Measurements from ENCODE around the gene ANKRD13A.

The ANKRD13A gene

DNA sequence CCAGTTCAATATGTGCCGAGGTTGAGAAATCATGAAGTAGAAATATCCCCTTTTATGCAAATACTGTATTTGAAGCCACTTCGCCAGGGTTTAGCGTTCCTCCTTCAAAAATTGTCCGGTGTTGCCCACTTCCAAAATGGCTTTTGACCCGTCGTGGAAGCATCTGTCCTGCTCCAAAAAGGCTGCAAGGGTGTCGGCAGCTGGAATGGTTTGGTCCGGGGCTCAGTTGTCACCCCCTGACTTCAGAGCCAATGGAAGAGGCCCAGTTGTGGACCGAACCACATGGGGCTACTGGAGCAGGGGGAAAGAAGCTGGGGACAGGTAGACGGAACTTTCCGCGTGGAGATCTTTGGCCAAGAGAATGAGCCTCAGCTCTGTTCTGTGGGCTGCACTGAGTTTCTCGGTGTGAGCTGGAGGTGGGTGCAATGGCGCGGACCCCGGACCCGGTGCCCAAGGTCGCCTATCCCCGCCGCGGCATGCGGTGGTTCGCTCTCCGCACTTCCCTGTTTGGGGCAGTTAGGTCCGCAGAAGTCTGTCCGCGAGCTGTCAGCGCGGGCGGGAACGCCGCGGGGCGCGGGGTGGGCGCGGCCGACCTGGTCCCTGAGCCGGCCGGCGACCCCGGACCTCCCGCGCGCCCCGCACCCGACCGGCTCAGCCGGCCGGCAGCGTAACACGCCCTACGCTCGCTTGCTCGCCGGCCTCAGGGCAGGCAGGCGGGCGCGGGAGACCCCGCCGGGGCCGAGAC, at the start of gene ANKRD13A:
Gene ANKRD13A, plus strand, starts transcription at position 527 of the 745 bp plus-strand sequence. CDS start 259 bp downstream, outside the sequence.
- DNase-seq, result peak; percentile 73

DNA sequence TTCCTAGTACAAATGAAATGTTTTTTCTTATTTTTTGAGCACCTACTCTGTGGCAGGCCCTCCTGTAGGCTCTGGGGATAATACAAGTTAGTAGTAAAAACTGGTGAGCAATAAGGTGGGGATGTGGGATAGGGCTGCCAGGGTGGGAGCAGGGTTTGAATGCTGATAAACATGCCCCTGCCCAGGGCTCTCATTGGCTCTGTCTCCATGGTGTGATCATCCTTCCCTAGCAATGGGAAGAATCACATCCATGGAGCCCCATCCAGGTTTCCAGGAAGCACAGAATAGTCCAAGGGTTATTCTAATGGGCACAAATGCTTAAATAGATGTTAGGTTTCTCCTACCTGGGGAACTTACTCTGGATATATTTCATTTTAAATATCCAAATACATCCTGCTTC, 48.6 kb upstream of the ANKRD13A start:
- DNase-seq, result no peak

DNA sequence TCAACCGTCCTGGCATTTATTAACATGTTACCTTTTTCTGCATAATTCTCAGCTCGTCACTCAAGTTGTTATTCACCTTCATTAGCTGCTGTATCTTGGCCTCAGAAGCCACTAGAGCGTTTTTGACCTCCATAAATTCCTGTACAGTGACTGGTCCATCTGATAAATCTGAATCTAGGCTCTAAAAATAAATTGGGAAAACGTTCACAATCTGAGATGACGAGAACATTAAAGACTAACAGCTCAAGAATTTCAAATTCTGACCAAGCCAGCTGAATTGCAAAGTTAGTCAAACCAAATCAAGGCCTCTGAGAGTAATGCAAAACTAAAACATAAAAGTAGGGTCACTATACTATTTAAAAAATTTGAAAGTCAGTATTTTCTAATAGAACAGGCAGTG, 48.1 kb upstream of the ANKRD13A start:
- DNase-seq, result no peak

DNA sequence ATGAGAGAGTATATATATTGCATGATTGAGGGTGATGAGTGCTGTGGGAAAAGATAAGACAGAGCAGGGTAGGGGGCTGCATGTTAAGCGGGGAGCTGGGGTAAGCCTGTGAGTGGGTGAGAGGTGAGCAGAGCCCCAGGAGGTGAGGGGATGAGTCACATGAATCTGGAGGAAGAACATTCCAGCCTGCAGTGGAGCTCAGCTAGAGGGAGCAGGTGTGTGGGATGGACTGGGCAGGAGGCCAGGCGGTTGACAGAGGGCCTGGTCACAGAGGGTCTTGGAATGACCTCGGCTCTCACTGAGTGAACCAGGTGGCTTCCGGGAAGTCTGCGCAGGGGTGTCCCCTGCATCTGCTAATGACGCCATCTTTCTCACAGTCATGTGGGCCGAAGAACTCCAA, 47.5 kb upstream of the ANKRD13A start:
- DNase-seq, result no peak

DNA sequence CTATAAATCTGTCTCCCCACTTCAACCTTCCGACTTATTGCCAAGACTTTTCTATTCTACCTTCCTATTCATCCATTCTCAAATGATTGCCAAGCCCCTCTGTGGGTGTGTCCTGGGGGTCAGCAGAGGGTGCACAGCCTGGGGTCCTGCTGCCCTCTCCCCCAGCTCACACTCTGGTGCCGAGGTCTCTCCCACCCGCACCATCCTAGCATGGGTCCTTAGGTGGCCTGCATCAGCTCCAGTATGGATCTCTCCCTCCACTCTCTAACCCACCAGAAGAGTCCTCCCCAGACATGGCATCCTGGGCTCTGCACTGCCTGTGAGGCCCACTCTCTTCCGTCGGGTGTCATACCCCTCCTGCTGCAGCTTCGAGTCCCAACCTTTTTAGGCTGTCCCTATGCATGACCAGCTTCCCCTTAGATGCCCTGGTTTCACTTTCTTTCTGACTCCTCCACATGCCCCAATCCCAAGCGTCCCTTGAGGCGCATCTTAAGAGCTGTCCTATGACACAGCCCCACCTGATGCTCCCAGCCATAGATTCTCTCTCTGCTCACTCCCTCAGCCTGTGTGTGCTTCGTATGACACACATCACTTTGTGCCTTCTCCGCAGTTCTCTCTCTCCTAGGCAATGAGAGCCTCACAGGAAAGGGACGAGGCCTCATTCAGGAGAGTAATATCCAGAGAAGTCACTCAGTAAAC, 46.9 kb upstream of the ANKRD13A start:
- DNase-seq, result no peak

DNA sequence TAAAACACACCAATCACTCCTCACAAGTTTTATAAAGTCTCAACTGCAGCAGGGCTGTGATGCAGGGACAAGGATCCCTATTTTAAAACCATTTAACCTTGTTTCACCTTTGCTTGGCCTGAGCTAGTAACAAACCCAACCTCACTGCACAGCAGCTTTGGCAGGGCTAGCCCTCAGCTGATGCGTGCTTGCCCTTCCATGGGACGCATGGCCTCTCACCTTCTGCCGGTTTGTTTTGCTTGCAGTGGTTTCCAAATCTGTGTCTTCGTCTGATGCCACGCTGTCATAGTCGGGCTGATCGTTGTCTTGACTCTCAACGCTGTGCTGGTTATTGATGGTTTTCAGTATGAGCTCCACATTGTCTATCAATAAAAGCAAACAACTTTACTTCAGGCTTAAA, 46.4 kb upstream of the ANKRD13A start:
- DNase-seq, result no peak

DNA sequence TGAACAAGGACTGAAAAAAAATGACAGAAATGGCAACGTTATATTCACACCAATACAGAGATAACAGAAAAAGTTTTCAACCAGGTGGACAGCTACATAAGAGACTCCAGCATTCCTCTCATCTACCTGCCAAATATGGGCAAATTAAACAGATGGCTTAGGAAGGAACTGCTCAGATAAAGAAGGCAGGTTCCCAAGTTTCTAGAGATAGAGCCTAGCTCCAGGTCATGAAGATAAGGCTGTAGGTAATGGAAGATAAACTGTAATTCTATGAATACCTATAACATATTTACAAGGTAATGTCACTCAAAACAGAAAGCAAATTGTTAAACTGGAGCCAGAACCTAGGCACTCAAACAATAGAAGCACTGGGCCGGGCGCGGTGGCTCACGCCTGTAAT, 45.6 kb upstream of the ANKRD13A start:
- DNase-seq, result no peak

DNA sequence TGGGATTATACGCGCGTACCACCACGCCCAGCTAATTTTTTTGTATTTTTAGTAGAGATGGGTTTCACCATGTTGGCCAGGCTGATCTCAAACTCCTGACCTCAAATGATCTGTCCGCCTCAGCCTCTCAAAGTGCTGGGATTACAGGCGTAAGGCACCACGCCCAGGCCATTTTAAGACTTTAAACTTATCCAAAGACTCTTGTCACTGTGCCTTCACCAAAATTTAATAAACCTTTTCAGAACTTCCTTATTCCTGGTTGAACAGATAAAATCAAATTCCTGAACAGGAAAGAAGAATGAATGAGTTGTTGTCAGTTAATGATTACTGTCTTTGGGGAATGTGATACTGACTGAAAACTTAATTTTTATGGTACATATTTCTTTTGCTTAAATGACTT, 40.9 kb upstream of the ANKRD13A start:
- no peak for DNase-seq

DNA sequence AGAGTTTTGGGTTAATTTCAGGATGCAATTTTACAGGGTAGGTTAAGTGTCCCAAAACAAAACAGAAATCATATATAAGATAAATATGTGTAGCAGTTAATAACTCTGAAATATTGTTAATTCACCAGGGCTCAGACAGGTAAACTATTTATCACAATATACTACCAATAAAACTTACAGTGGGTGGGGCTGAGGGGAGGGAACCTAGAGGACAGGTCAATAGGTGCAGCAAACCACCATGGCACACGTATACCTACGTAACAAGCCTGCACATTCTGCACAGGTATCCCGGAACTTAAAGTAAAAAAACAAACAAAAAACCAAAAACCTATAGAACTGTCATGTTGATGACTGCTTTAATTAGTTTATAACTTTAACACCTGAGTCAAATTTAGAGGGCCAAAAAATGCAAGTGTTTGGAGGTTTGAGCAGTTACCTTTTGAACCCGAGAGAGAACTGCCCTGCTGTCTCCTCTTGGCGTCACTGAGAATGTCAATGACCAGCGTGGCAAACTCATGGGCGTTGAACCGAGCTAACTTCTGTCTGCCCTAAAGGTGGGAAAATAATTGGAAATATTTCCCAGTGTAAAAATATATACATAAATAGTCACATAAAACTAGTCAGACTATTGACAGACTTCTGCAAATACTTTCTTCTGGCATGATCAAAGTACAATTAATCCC, 39.7 kb upstream of the ANKRD13A start:
- DNase-seq, result no peak

DNA sequence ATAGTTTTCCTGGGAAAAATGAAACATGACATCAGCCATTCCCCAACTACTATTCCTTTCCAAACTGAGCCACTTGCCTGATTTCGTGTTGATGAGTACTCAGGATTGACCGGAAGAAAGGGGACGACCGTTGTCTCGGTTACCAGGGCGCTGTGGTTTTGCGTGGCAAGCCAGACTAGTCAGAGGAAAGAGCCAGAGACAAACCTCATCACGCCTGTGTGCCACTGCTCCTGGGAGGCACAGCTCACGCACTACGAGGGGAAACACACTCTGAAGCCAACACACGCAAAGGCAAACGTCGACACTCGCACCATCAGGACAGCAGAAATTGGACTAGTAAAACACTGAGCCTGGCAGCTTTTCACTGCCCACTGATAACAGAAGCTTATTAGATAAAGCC, 38.0 kb upstream of the ANKRD13A start:
- DNase-seq, result no peak

DNA sequence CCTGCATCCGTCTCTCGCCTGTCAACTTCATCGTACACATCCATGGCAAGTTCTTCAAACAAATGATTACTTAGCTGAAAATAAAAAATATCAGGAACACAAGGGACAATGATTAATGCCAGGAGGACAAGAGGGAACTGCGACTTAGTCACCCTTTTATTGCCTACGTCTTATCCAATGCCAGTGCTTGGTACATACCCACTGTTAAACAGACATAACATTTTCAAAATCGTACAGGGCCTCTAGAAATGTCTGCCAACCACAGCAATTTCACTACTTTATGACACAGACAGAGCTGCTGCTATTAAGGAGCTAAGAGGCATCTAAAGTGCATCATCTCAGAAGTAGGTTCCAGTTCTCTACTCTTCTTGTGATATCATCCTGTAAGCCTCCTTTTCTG, 37.6 kb upstream of the ANKRD13A start:
- no peak for DNase-seq

DNA sequence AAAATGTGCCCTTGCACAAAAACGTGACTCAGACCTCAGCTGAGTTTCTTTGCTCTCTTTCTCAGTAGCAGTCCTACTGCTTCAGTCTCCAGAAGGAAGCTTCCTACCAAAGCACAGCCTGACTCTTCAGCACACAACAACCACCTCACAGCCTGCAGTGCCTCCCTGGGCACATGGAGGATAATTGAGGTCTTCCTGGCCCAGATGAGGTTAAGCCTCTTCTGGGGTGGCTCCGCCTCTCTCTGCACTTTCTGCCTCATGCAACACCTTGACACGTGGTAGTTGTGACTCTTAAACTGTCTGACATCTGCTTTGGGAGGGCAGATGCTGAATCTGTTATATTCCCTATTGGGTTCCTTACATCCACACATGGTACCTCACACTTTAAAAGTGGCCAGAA, 36.8 kb upstream of the ANKRD13A start:
- DNase-seq, result no peak

DNA sequence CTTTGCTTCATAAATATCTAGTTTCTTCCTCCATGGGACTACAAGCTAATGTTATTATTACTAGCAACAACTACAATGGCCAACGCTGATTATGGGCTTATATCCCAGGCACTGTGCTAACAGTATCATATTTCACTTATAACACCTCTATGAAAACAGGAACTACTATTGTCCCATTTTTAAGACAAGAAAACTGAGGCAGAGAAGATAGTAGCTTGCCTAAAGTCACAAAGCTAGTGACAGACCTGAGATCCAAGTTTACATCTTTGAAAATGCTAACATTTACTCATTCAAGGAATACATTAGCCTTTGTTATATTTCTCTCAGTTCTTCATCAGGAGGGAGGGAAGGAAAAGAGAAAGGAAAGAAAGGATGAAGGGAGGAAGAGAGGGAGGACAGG, 35.9 kb upstream of the ANKRD13A start:
- no peak for DNase-seq

DNA sequence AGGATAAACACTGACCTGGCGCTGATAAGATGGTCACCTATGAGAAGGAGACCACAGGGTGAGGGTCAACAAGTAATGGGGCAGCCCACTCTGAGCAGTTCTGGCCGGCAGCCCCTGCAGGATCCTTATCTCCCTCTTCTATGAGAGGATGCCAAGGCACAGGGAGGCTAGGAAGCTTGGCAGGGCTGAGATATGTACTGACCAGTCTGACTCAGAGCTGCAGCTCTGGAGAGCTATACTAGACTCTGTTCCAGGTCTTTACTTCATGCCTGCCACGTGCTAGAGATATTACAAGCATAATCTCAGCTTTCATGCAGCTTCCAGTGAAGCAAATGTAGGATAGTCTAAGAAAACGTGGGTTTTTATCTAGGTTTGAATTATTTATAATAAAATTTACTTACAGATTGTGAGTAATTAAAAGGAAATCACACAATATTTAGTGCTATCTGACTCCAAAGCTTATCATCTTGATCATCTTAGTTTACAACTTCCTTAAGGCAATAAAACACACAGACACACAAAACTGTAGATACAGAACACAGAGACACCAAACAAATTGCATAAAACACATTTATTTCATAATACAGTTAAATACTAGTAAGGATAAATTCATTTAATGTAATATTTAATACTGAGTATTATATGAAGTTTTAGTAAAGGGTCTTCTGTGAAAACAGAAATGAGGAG, 35.3 kb upstream of the ANKRD13A start:
- no peak for DNase-seq

DNA sequence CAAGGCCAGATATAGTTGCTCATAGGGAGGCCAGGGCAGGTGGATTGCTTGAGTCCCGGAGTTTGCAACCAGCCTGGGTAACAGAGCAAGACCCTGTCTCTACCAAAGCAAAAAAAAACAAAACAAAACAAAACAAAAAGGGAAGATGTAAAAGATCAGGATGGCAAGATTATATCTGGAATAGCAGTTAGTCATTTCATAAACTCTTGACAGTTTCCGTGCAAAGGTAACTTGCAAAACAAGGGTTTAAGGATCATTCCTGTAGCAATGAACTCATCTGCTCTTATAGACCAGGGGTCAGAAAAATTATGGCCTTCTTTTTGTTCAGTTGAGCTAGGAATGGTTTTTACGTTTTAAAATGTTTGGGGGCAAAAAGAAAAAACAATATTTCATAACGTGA, 32.7 kb upstream of the ANKRD13A start:
- DNase-seq, result no peak

DNA sequence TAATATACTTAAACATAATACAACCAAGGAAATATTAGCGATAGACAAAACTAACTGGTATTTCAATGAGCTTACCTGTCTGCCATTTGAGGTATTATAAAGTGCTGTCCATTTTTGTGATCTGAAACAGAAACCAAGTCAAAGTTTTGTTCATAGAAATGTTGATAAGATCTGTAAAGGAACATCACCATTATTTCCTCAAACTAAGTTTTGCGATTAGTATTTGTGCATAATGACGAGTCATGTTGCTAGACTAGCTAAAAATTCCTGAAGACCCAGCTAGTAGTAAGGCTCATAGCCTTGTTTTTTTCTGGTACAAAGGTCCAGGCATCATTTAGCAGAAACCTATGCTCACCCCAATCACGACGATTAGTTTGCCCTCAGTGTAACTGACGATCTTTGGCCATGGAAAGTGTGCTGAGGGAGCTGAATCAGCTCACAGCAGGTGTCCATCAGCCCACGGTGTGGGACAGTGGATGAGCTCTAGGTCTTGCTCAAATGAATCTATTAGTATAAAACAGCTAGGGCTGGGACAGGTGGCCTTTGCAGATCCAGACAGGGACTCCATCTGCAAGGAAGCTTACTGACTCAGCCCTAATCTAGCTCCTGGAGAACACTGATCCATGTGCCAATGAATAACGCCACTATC, 31.7 kb upstream of the ANKRD13A start:
- no peak for DNase-seq

DNA sequence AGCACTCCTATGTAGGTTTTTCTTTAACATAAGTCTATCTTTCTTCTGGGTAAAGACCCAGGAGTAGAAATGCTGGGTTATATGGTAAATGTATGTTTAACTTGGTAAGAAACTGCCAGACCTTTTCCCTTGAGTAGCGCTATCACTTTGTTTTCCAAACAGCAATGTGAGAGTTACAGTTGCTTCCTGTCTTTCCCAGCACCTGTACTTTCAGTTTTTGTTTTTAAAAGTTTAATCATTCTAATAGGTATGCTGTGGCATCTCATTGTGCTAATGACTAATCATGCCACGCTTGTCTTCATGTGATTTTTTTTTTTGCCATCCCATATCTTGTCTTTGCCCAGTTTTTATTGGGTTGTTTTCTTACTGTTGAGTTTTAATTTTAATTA, 31.2 kb upstream of the ANKRD13A start:
- DNase-seq, result no peak

DNA sequence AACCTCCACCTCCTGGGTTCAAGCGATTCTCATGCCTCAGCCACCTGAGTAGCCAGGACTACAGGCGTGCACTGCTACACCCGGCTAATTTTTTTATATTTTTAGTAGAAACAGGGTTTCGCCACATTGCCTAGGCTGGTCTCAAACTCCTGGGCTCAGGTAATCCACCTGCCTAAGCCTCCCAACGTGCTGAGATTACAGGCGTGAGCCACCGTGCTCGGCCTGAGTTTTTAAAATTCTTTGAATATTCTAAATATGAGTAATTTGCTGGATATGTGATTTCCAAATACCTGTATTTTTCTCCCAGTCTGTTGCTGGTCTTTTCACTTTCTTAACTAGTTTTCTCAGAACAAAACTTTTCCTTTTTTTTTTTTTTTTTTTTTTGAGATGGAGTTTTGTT, 30.4 kb upstream of the ANKRD13A start:
- DNase-seq, result no peak

DNA sequence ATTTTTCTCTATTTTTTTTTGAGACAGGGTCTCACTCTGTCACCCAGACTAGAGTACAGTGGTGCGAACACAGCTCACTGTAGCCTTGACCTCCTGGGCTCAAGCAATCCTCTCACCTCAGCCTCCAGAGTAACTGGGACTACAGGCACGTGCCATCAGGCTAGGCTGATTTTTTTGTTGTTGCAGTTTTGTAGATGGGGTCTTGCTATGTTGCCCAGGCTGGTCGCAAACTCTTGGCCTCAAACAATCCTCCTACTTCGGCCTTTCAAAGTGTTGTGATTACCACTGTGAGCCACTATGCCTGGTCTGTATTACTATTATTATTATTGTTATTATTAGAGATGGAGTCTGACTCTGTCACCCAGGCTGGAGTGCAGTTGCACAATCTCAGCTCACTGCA, 26.4 kb upstream of the ANKRD13A start:
- no peak for DNase-seq

DNA sequence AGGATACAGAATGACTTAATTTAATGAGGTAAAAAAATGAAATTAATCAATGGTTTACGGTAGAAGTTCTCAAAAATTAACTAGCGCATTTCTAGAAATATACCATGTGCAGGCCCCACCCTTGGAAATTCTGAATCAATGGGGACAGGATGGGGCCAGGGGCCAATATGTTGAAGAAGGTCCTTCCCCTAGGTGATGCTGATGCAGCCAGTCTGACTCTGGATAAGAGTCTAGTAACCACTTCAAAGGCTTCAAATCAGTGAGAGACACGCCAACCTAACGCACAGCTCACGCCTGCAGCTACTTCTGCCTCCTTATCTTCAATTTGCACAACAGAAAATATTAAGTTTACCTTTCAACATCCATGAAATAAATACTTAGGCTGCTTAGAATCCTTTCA, 17.9 kb upstream of the ANKRD13A start:
- peak; percentile 32 for DNase-seq

DNA sequence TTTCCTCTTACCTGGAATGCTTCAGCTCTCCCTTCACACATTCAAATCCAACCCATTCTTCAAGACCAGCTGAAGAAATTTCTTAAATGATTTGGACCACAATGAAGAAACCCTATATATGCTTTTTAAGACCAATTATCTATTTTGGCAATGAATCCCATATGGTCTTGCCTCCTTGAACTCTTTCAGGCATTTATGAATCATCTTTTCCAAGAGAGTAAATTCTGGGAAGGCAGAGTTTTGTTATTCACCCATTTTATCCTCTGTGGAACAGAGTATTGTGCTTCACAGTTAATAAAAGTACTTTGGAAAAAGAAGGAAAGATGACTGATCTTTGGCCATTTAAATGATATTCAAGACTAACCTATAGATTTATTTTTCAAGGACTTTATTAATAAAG, 17.0 kb upstream of the ANKRD13A start:
- no peak for DNase-seq

DNA sequence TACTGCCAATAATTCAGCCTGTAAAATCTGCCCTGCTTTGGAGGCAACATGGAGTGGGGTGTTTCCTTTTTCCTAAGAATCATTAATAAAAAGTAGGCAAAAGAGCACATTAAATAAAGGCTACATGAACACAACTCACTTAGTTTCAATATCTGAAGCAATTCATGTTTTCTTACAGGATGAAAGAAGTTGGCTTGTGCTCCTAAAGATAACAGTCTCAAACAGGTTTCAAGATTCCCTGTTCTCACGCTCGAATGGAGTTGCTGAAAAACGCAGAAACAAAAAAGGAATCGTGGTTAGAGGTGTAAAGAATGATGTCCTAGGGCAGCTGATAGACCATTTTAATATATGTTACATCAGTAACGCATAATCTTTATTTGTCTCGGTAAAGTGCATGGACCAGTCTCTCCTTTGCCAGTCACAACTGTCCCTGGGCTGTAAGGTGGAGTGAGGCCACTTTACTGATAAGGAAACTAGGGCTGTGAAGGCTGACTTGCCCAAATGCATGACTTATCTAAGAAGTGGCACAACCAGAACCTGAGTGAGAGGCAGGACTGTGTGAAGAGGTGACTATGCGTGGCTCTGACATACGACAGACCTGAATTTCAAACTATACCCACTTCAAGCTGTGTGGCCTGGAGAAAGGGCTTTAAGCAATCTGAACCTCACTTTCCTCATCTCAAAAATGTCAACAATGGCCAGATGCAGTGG, 15.6 kb upstream of the ANKRD13A start:
- DNase-seq, result no peak

Data from activated T-cell treated with anti-CD3 and anti-CD28 coated beads for 4 hours (primary cell).